Measurements from ENCODE around the gene C16orf74. TPM values are rescaled to one million over a fixed set of nuclear protein-coding genes. Genes with fewer than 3 reads are reported as not detected.

C16orf74 gene
- polyA plus RNA-seq, 1 donor from 2014 or later, result 39.7 TPM

GRCh38 chr16:85689950-85690320, 61.0 kb downstream of the C16orf74 start:
- peaks cover 4% of the 10 kb centered on the region for H3K27me3 Mint-ChIP-seq
- peak overlapping the region in 2 of 4 donors; percentile 16 to 70 for H3K4me3 Mint-ChIP-seq
- no peak overlapping the region for H3K27ac Mint-ChIP-seq

GRCh38 chr16:85689285-85689949, 61.5 kb downstream of the C16orf74 start:
- no peak overlapping the region for H3K27ac Mint-ChIP-seq
- peaks cover 0 to 13% (median 9%) of the 10 kb centered on the region in 3 donors for H3K4me1 Mint-ChIP-seq

More at GRCh38 chr16:85689950-85690320, 61.0 kb downstream of the C16orf74 start:
- Mint-ChIP-seq H3K9me3 (no peaks in the 10 kb centered on the region), H3K4me1 (peaks cover 0 to 13% (median 9%) of the 10 kb centered on the region in 3 donors), H3K36me3 (no peaks in the 10 kb centered on the region)

GRCh38 chr16:85688586-85689284, 62.2 kb downstream of the C16orf74 start, which contains the start of gene GINS2:
GINS2 (minus strand) TSS chr16:85688954; CDS start chr16:85688898, 56 bp downstream.
- peaks cover 0 to 13% (median 9%) of the 10 kb centered on the region in 3 donors for H3K4me1 Mint-ChIP-seq

More at GRCh38 chr16:85689285-85689949, 61.5 kb downstream of the C16orf74 start:
- no peaks in the 10 kb centered on the region for H3K9me3 Mint-ChIP-seq
- no peaks in the 10 kb centered on the region for H3K36me3 Mint-ChIP-seq
- H3K27me3 Mint-ChIP-seq, result peaks cover 4% of the 10 kb centered on the region
- peak overlapping the region in 2 of 4 donors; percentile 38 to 71 for H3K4me3 Mint-ChIP-seq

GRCh38 chr16:85687651-85688471, 63.0 kb downstream of the C16orf74 start:
- Mint-ChIP-seq H3K9me3 (no peaks in the 10 kb centered on the region), H3K4me1 (peaks cover 6 to 13% (median 7%) of the 10 kb centered on the region in 3 donors), H3K27ac (peak overlapping the region in 2 of 3 donors; percentile 39 to 82), H3K27me3 (peaks cover 4% of the 10 kb centered on the region), H3K4me3 (peak overlapping the region; percentile 71 to 88 (median 82)), H3K36me3 (no peaks in the 10 kb centered on the region)

More at GRCh38 chr16:85688586-85689284, 62.2 kb downstream of the C16orf74 start, which contains the start of gene GINS2:
- Mint-ChIP-seq H3K9me3 (no peaks in the 10 kb centered on the region), H3K4me3 (peak within 1 kb of the TSS; percentile 76 to 88 (median 82)), H3K27ac (peak within 1 kb of the TSS in 2 of 3 donors; percentile 39 to 82), H3K27me3 (peaks cover 4% of the 10 kb centered on the region), H3K36me3 (no peaks in the 10 kb centered on the region)

GRCh38 chr16:85686912-85687591, 63.8 kb downstream of the C16orf74 start:
- Mint-ChIP-seq H3K27ac (no peak overlapping the region), H3K4me3 (peak overlapping the region; percentile 69 to 87 (median 74)), H3K9me3 (no peaks in the 10 kb centered on the region), H3K27me3 (peaks cover 2% of the 10 kb centered on the region), H3K4me1 (peaks cover 6 to 13% (median 7%) of the 10 kb centered on the region in 3 donors), H3K36me3 (no peaks in the 10 kb centered on the region)

GRCh38 chr16:85685251-85685650, 65.6 kb downstream of the C16orf74 start:
- Mint-ChIP-seq H3K9me3 (no peaks in the 10 kb centered on the region), H3K27ac (peak overlapping the region in 1 of 3 donors; percentile 31), H3K4me3 (no peak overlapping the region), H3K36me3 (peaks cover 2% of the 10 kb centered on the region), H3K27me3 (peaks cover 2% of the 10 kb centered on the region), H3K4me1 (peaks cover 11 to 22% (median 15%) of the 10 kb centered on the region in 3 donors)

GRCh38 chr16:85683363-85683762, 67.5 kb downstream of the C16orf74 start:
- H3K36me3 Mint-ChIP-seq, result peaks cover 2% of the 10 kb centered on the region
- H3K27me3 Mint-ChIP-seq, result peaks cover 2% of the 10 kb centered on the region
- peak overlapping the region in 1 of 3 donors; percentile 65 for H3K27ac Mint-ChIP-seq
- no peaks in the 10 kb centered on the region for H3K9me3 Mint-ChIP-seq
- no peak overlapping the region for H3K4me3 Mint-ChIP-seq
- peaks cover 13 to 23% (median 20%) of the 10 kb centered on the region in 3 donors for H3K4me1 Mint-ChIP-seq

- peaks cover 2% of the 10 kb centered on the region for H3K36me3 Mint-ChIP-seq
- H3K4me3 Mint-ChIP-seq, result no peak overlapping the region
- peaks cover 13 to 23% (median 20%) of the 10 kb centered on the region in 3 donors for H3K4me1 Mint-ChIP-seq
- no peak overlapping the region for H3K27ac Mint-ChIP-seq
- H3K27me3 Mint-ChIP-seq, result peaks cover 2% of the 10 kb centered on the region
- H3K9me3 Mint-ChIP-seq, result no peaks in the 10 kb centered on the region
Measured at GRCh38 chr16:85682516-85682915, 68.4 kb downstream of the C16orf74 start.

- Mint-ChIP-seq H3K4me3 (peak overlapping the region in 1 of 4 donors; percentile 7), H3K4me1 (peaks cover 13 to 17% (median 15%) of the 10 kb centered on the region in 3 donors), H3K9me3 (no peaks in the 10 kb centered on the region), H3K27ac (no peak overlapping the region), H3K27me3 (no peaks in the 10 kb centered on the region), H3K36me3 (peaks cover 2% of the 10 kb centered on the region)
Measured at GRCh38 chr16:85681255-85681654, 69.6 kb downstream of the C16orf74 start.

GRCh38 chr16:85680352-85680944, 70.4 kb downstream of the C16orf74 start:
- Mint-ChIP-seq H3K36me3 (peaks cover 2% of the 10 kb centered on the region), H3K27me3 (no peaks in the 10 kb centered on the region), H3K4me1 (peaks cover 13 to 15% (median 14%) of the 10 kb centered on the region in 3 donors), H3K27ac (peak overlapping the region; percentile 3 to 91 (median 80)), H3K9me3 (no peaks in the 10 kb centered on the region), H3K4me3 (peak overlapping the region in 3 of 4 donors; percentile 27 to 76 (median 68))

- H3K9me3 Mint-ChIP-seq, result no peaks in the 10 kb centered on the region
- H3K27me3 Mint-ChIP-seq, result no peaks in the 10 kb centered on the region
- H3K4me3 Mint-ChIP-seq, result no peak overlapping the region
Measured at GRCh38 chr16:85679870-85680269, 71.0 kb downstream of the C16orf74 start.

GRCh38 chr16:85678821-85679220, 72.1 kb downstream of the C16orf74 start:
- Mint-ChIP-seq H3K9me3 (no peaks in the 10 kb centered on the region), H3K4me1 (peaks cover 13 to 17% (median 15%) of the 10 kb centered on the region in 3 donors), H3K36me3 (peaks cover 2% of the 10 kb centered on the region), H3K27me3 (no peaks in the 10 kb centered on the region), H3K4me3 (no peak overlapping the region), H3K27ac (peak overlapping the region in 1 of 3 donors; percentile 44)

More at GRCh38 chr16:85679870-85680269, 71.0 kb downstream of the C16orf74 start:
- peak overlapping the region in 2 of 3 donors; percentile 3 to 17 for H3K27ac Mint-ChIP-seq
- peaks cover 13 to 15% (median 14%) of the 10 kb centered on the region in 3 donors for H3K4me1 Mint-ChIP-seq
- peaks cover 2% of the 10 kb centered on the region for H3K36me3 Mint-ChIP-seq

- no peak overlapping the region for H3K27ac Mint-ChIP-seq
- H3K4me3 Mint-ChIP-seq, result no peak overlapping the region
- no peaks in the 10 kb centered on the region for H3K9me3 Mint-ChIP-seq
- peaks cover 2% of the 10 kb centered on the region for H3K36me3 Mint-ChIP-seq
- peaks cover 8 to 15% (median 15%) of the 10 kb centered on the region in 3 donors for H3K4me1 Mint-ChIP-seq
- no peaks in the 10 kb centered on the region for H3K27me3 Mint-ChIP-seq
Measured at GRCh38 chr16:85678016-85678415, 72.9 kb downstream of the C16orf74 start.
